GM23338 (cell line): ENCODE data around the gene C22orf15. TPM values are rescaled to one million over a fixed set of nuclear protein-coding genes. Genes with fewer than 3 reads are reported as not detected.

Experiments used
- ATAC-seq: fragments of 200-7000 bp; cut with Tn5 transposase; 3 replicates; pipeline ENCODE4 v1.9.1; 2020
- DNase-seq: peaks from one replicate; pipeline ENCODE4 v3.0.0-alpha.2; 2015; ENCODE audit warnings: low spot score
- H2AFZ ChIP-seq: fragments of 200-600 bp; sonication (generic); 2 replicates; pipeline ENCODE4 v1.8.0; 2016; ENCODE audit warnings: antibody characterized with exemption, mild to moderate bottlenecking, moderate library complexity
- H3F3A ChIP-seq: fragments of 200-600 bp; sonication (generic); replicated peaks from 2 replicates; pipeline ENCODE4 v1.8.0; 2017; ENCODE audit warnings: antibody characterized with exemption, mixed run types, low read depth
- H3K27ac ChIP-seq: fragments of 200-600 bp; sonication (generic); 2 replicates; pipeline ENCODE4 v1.6.1; 2016; ENCODE audit warnings: low read depth
- H3K27me3 ChIP-seq: fragments of 200-600 bp; sonication (generic); 2 replicates; pipeline ENCODE4 v1.8.0; 2016; ENCODE audit warnings: mild to moderate bottlenecking, mixed run types, moderate library complexity; ENCODE audit not compliant: insufficient read depth
- H3K36me3 ChIP-seq: fragments of 200-600 bp; sonication (generic); 2 replicates; pipeline ENCODE4 v1.8.0; 2016; ENCODE audit warnings: mild to moderate bottlenecking; ENCODE audit not compliant: insufficient read depth
- H3K4me1 ChIP-seq: fragments of 200-600 bp; sonication (generic); 2 replicates; pipeline ENCODE4 v1.8.0; 2016; ENCODE audit warnings: mild to moderate bottlenecking, moderate library complexity; ENCODE audit not compliant: insufficient read depth
- H3K4me2 ChIP-seq: fragments of 200-600 bp; sonication (generic); 2 replicates; pipeline ENCODE4 v1.7.1; 2017; ENCODE audit warnings: mixed run types
- H3K4me3 ChIP-seq: fragments of 200-600 bp; sonication (generic); 2 replicates; pipeline ENCODE4 v1.6.1; 2016; ENCODE audit warnings: mixed run types
- H3K79me2 ChIP-seq: fragments of 200-600 bp; sonication (generic); replicated peaks from 2 replicates; pipeline ENCODE4 v1.8.0; 2017; ENCODE audit warnings: mild to moderate bottlenecking; ENCODE audit not compliant: insufficient read depth
- H3K9me2 ChIP-seq: fragments of 200-600 bp; sonication (generic); 2 replicates; pipeline ENCODE4 v1.8.0; 2017; ENCODE audit not compliant: insufficient read depth
- H4K20me1 ChIP-seq: fragments of 200-600 bp; sonication (generic); replicated peaks from 2 replicates; pipeline ENCODE4 v1.8.0; 2017; ENCODE audit warnings: mild to moderate bottlenecking; ENCODE audit not compliant: insufficient read depth
- H3K27ac Mint-ChIP-seq: 2 replicates; pipeline ENCODE4 v1.8.0; 2020; ENCODE audit warnings: inconsistent platforms, mild to moderate bottlenecking, moderate library complexity, mixed read lengths
- H3K27me3 Mint-ChIP-seq: 3 replicates; pipeline ENCODE4 v1.8.0; 2022; ENCODE audit warnings: low read depth, mild to moderate bottlenecking, moderate library complexity, mixed read lengths, inconsistent platforms; ENCODE audit not compliant: insufficient read depth, poor library complexity
- H3K36me3 Mint-ChIP-seq: 3 replicates; pipeline ENCODE4 v1.8.0; 2021; ENCODE audit warnings: low read depth, mild to moderate bottlenecking, inconsistent platforms, moderate library complexity, mixed read lengths
- H3K4me1 Mint-ChIP-seq: 3 replicates; pipeline ENCODE4 v1.8.0; 2020; ENCODE audit warnings: mild to moderate bottlenecking, inconsistent platforms, mixed read lengths
- H3K4me3 Mint-ChIP-seq: 3 replicates; pipeline ENCODE4 v1.8.0; 2021; ENCODE audit warnings: moderate library complexity, mild to moderate bottlenecking, inconsistent platforms, mixed read lengths
- H3K9me3 Mint-ChIP-seq: 3 replicates; pipeline ENCODE4 v1.8.0; 2020; ENCODE audit warnings: moderate library complexity, mild to moderate bottlenecking, inconsistent platforms, mixed read lengths
- CREB1 ChIP-seq: fragments of 250-450 bp; sonication (Bioruptor Pico); IDR thresholded peaks from 2 replicates; pipeline ENCODE4 v1.5.0; 2020; ENCODE audit warnings: low read depth, mild to moderate bottlenecking, moderate library complexity
- CTCF ChIP-seq, 2 experiments: fragments of 200-600 bp in 1 of 2; sonication (generic) in 1 of 2; conservative IDR thresholded peaks; 2 replicates each; pipeline versions ENCODE4 v1.5.1 to v1.6.1; 2016 to 2017; ENCODE audit warnings: antibody characterized with exemption in 2 of 2, low read depth in 2 of 2, mild to moderate bottlenecking in 2 of 2, moderate library complexity in 1 of 2
- EZH2 ChIP-seq: fragments of 200-600 bp; sonication (generic); IDR thresholded peaks from one replicate; pipeline ENCODE4 v1.8.0; 2017; ENCODE audit warnings: antibody characterized with exemption, mild to moderate bottlenecking, low read depth; ENCODE audit not compliant: unreplicated experiment
- EZH2phosphoT487 ChIP-seq: fragments of 200-600 bp; sonication (generic); IDR thresholded peaks from one replicate; pipeline ENCODE4 v1.8.1; 2018; ENCODE audit warnings: antibody characterized with exemption; ENCODE audit not compliant: unreplicated experiment
- JUNB ChIP-seq: IDR thresholded peaks from one replicate; pipeline ENCODE4 v1.6.1; 2016; ENCODE audit warnings: antibody characterized with exemption; ENCODE audit not compliant: unreplicated experiment
- NANOG ChIP-seq: IDR thresholded peaks from 2 replicates; pipeline ENCODE4 v1.6.1; 2016; ENCODE audit warnings: antibody characterized with exemption, borderline replicate concordance
- POLR2AphosphoS5 ChIP-seq: IDR thresholded peaks from 2 replicates; pipeline ENCODE4 v1.6.1; 2016; ENCODE audit warnings: antibody characterized with exemption, low read depth
- ZNF114 ChIP-seq: fragments of 250-450 bp; sonication (Bioruptor Pico); IDR thresholded peaks from 2 replicates; pipeline ENCODE4 v1.5.0; 2020; ENCODE audit warnings: mild to moderate bottlenecking, moderate library complexity
- ZNF331 ChIP-seq: fragments of 250-450 bp; sonication (Bioruptor Pico); IDR thresholded peaks from 2 replicates; pipeline ENCODE4 v1.5.0; 2020; ENCODE audit warnings: low read depth, mild to moderate bottlenecking, moderate library complexity
- polyA plus RNA-seq: library from polyadenylated mRNA; unstranded; fragments of >200 nt; fragmentation: Nextera tagmentation; extraction: Ambion mirVana; gene quantifications from 2 replicates; pipeline ENCODE4 v1.2.1, GENCODE V29; 2016
- total RNA-seq: library from RNA; depleted of rRNA; stranded (reverse); fragments of >200 nt; shearing (Covaris generic); gene quantifications from 2 replicates; pipeline ENCODE4 v1.2.3, GENCODE V29; 2014
- TF ChIP-seq, protein P1 (sequence below): IDR thresholded peaks from 2 replicates; pipeline ENCODE4 v1.6.1; 2016; ENCODE audit warnings: antibody characterized with exemption
- TF ChIP-seq, protein P2 (sequence below): IDR thresholded peaks from one replicate; pipeline ENCODE4 v1.6.1; 2018; ENCODE audit warnings: antibody characterized with exemption; ENCODE audit not compliant: unreplicated experiment

C22orf15 gene
- total and polyA plus RNA-seq, 2 experiments from 2014 or later = 3.6 to 9.3 TPM

- TF ChIP-seq, protein P1, sequence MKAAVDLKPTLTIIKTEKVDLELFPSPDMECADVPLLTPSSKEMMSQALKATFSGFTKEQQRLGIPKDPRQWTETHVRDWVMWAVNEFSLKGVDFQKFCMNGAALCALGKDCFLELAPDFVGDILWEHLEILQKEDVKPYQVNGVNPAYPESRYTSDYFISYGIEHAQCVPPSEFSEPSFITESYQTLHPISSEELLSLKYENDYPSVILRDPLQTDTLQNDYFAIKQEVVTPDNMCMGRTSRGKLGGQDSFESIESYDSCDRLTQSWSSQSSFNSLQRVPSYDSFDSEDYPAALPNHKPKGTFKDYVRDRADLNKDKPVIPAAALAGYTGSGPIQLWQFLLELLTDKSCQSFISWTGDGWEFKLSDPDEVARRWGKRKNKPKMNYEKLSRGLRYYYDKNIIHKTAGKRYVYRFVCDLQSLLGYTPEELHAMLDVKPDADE = no peak
- TF ChIP-seq ZNF114 (CRISPR knock-in tag) (no peak), JUNB (no peak), EZH2 (no peak), CREB1 (CRISPR knock-in tag) (no peak)
Measured at GRCh38 chr22:23782252-23782651, 19.5 kb downstream of the C22orf15 start (continued).

DNA sequence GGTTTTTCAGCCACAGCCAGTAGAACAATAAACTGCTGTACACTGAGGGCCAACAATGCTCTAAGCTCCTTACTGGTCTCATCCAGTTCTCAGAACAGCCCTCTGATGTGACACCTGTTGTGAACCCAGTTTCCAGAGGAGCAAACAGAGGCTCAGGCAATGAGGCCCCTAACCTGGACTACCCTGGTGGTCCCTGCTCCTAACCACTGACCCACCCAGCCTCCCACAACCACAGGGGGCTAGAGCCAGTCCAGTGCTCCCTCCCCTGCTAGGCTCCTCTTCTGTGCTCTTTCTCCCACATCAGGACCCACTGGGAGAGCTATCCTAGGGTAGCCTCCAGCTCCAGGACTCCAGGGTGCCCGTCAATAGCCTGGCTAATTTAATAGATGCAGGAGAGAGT is 19.9 kb downstream of the C22orf15 start:
- H3K4me1 Mint-ChIP-seq = peaks cover 9% of the 10 kb centered on the region
- H3K9me3 Mint-ChIP-seq = no peaks in the 10 kb centered on the region
- no peak overlapping the region for H2AFZ ChIP-seq
- H3K27ac ChIP-seq = no peak overlapping the region
- no peak overlapping the region for H3K4me3 ChIP-seq
- peaks cover 3% of the 10 kb centered on the region; the same call in 1 of the 2 replicates for H4K20me1 ChIP-seq
- H3K4me1 ChIP-seq = peaks cover 7% of the 10 kb centered on the region
- no peaks in the 10 kb centered on the region for H3K36me3 ChIP-seq
- no peaks in the 10 kb centered on the region for H3K27me3 ChIP-seq
- H3K79me2 ChIP-seq = peaks cover 4% of the 10 kb centered on the region
- H3K27me3 Mint-ChIP-seq = peaks cover 9% of the 10 kb centered on the region
- H3F3A ChIP-seq = 0 out of 2 replicates have a peak, but pooled peaks cover 6% of the 10 kb centered on the region
- no peaks in the 10 kb centered on the region for H3K9me2 ChIP-seq
- no peak overlapping the region for H3K4me2 ChIP-seq
- H3K36me3 Mint-ChIP-seq = peaks cover 3% of the 10 kb centered on the region
- no peak overlapping the region for H3K4me3 Mint-ChIP-seq
- no peak for ATAC-seq
- no peak overlapping the region for H3K27ac Mint-ChIP-seq
- DNase-seq = no peak
- TF ChIP-seq JUNB (no peak), NANOG (no peak), ZNF331 (no peak), EZH2 (no peak), CREB1 (CRISPR knock-in tag) (no peak), CTCF (conservative IDR thresholded peaks at IDR 0.05; ENCODE audit: low read depth in 2 of 2) (no peak), ZNF114 (CRISPR knock-in tag) (no peak), EZH2phosphoT487 (no peak), POLR2AphosphoS5 (no peak)
- TF ChIP-seq, protein P1 = no peak
- TF ChIP-seq, protein P2, sequence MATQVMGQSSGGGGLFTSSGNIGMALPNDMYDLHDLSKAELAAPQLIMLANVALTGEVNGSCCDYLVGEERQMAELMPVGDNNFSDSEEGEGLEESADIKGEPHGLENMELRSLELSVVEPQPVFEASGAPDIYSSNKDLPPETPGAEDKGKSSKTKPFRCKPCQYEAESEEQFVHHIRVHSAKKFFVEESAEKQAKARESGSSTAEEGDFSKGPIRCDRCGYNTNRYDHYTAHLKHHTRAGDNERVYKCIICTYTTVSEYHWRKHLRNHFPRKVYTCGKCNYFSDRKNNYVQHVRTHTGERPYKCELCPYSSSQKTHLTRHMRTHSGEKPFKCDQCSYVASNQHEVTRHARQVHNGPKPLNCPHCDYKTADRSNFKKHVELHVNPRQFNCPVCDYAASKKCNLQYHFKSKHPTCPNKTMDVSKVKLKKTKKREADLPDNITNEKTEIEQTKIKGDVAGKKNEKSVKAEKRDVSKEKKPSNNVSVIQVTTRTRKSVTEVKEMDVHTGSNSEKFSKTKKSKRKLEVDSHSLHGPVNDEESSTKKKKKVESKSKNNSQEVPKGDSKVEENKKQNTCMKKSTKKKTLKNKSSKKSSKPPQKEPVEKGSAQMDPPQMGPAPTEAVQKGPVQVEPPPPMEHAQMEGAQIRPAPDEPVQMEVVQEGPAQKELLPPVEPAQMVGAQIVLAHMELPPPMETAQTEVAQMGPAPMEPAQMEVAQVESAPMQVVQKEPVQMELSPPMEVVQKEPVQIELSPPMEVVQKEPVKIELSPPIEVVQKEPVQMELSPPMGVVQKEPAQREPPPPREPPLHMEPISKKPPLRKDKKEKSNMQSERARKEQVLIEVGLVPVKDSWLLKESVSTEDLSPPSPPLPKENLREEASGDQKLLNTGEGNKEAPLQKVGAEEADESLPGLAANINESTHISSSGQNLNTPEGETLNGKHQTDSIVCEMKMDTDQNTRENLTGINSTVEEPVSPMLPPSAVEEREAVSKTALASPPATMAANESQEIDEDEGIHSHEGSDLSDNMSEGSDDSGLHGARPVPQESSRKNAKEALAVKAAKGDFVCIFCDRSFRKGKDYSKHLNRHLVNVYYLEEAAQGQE = no peak
